ENCODE measurements around the gene CHID1. TPM values are rescaled to one million over a fixed set of nuclear protein-coding genes. Genes with fewer than 3 reads are reported as not detected.

Gene CHID1
- total RNA-seq, 1 donor, result 35.1 TPM

DNA sequence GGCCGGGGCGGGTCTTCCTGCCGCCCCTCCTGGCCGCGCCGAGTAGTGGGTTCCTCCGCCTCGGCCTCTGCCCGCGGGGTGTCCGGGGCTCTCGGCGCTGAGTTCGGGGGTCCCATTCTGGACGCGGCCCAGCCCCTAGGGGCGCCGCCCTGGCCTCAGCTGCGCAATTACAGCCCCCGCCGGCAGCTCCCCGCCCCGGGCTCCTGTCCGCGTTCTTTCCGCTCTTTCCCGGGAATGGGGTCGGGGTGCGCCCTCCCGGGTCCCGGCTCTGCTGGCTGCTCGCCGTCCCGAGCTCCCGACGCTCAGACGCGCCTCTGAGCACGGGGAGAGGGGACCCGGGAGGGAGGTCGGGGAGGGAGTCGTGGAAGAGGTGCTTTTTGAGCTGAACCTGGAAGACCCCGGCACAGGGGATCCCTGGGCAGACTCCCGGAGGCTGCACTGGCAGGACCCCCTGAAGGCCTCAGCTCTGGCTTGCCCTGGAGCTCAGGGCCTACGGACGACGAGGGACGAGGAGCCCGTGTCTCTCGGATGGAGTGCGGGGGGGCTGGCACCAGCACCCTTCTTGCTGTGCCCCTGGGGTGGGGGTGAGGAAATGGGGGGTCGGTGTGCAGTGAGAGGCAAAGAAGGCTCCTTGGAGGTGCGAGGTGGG lies 67.4 kb downstream of the CHID1 start:
- DNase-seq (ENCODE audit: low read depth), result no peak
- TF ChIP-seq, protein P1, sequence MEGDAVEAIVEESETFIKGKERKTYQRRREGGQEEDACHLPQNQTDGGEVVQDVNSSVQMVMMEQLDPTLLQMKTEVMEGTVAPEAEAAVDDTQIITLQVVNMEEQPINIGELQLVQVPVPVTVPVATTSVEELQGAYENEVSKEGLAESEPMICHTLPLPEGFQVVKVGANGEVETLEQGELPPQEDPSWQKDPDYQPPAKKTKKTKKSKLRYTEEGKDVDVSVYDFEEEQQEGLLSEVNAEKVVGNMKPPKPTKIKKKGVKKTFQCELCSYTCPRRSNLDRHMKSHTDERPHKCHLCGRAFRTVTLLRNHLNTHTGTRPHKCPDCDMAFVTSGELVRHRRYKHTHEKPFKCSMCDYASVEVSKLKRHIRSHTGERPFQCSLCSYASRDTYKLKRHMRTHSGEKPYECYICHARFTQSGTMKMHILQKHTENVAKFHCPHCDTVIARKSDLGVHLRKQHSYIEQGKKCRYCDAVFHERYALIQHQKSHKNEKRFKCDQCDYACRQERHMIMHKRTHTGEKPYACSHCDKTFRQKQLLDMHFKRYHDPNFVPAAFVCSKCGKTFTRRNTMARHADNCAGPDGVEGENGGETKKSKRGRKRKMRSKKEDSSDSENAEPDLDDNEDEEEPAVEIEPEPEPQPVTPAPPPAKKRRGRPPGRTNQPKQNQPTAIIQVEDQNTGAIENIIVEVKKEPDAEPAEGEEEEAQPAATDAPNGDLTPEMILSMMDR (IDR thresholded peaks at IDR 0.05; ENCODE audit: insufficient read depth, low read length), result no peak
- H3K4me3 ChIP-seq (ENCODE audit: low read depth, low read length), result peak overlapping the region; percentile 95

DNA sequence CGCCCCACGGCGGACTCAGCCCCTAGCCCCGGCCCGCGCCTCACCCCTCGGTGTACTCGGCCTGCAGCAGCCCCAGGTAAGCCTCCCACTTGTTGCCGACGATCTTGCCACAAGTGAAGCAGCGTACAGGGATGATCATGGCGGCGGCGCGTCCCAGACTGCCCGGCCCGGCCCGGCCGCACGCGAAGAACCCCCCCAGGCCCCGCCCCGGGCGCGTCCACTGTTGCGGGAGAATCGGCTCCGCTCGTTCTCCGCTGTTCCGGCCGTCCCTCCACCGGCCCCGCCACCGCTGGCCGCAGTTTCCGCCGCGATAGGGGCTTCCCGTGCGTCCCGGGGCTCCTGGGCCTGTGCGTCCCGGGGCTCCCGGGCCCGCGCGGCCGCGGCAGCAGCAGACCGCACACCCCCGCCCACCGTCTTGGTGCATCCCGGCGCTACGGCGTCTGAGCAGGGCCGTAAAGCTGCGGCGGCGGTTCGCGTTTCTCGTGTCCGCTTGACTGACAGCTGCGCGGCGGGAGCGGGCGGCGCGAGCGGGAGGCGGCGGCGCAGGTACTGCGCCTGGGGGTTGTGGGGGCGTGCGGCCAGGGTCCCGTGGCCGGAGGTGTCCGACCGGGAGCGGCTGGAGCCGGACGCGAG lies 68.1 kb downstream of the CHID1 start, which contains the start of the genes POLR2L and TSPAN4:
POLR2L (minus strand) TSS at position 160 of the 633 bp plus-strand sequence; CDS start at position 139, 21 bp downstream.
TSPAN4 (plus strand) TSS at position 483 of the 633 bp plus-strand sequence. CDS start 7,453 bp downstream, outside the sequence.
- H3K4me3 ChIP-seq (ENCODE audit: low read depth, low read length), result peak within 1 kb of the TSS; percentile 95
- TF ChIP-seq, protein P1 (IDR thresholded peaks at IDR 0.05; ENCODE audit: insufficient read depth, low read length), result no peak
- peak; percentile 85 for DNase-seq (ENCODE audit: low read depth)

DNA sequence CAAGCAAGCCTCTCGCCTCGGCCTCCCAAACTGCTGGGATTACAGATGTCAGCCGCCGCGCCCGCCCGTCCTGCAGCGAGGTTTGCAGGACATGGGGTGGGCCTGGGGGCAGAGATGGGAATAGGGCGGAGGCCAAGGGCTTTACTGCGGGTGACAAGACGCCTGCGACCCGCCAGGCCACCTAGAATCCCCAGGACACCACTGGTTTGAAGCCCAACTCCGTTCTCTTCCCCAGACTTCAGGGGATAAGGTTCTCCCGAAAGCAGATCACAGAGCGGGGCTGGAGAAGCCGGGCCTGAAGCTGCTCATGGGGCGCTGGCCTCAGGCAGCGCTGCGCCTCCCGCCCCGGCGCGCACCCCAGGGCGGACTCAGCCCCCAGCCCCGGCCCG lies 68.6 kb downstream of the CHID1 start:
- DNase-seq (ENCODE audit: low read depth), result no peak
- TF ChIP-seq, protein P1 (IDR thresholded peaks at IDR 0.05; ENCODE audit: insufficient read depth, low read length), result no peak
- H3K4me3 ChIP-seq (ENCODE audit: low read depth, low read length), result peak overlapping the region; percentile 95

DNA sequence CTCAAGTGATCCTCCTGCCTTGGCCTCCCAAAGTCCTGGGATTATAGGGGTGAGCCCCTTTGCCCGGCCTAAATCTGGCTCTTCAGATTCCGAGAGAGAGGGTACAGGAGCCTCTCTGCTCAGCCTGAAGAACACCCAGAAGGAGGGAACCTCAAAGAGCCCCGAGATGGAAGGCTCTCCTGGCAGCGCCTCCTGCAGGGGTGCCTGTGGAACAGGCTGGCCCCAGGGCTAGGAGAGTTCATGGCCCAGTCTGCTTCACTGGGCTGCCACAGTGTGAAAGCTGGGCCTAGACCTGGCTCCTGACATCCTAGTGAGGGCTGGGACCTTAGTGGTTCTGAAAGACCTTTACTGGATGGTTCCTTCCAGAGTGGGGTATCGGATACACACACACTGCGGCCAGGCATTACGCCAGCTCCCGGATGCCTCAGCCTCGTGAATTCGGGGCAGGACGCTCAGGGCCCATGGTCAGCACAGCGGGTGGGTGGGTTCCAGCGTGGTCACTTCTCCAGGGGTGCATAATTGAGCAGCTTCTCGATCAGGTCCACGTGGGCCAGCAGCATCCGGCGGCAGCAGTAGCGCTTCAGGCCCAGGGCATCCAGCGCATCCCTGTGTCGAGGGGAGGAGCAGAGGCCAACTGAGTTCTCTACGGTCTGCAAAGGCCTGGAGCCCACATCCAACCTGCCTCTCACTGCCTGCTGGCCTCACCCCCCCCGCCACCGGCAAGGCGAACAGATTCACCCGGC lies 70.6 kb downstream of the CHID1 start:
- H3K4me3 ChIP-seq (ENCODE audit: low read depth, low read length), result peak overlapping the region; percentile 95
- TF ChIP-seq, protein P1 (IDR thresholded peaks at IDR 0.05; ENCODE audit: insufficient read depth, low read length), result peak; percentile 33
- DNase-seq (ENCODE audit: low read depth), result no peak

DNA sequence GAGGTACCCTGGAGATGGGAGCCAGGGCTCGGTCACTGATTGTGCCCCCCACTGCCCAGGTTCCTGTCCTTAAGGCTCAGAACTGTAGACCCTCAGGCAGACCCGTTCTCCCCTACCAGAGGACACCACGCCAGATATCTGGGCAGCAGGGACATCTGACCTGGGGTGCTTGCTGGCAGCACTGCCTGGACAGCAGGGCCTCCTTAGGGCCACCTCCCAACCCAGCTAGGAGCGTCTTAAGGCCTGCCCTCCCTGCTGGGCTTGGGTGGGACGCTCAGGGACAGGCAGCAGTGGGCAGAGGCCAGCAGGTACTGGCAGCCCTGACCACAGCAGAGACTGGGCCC lies 71.4 kb downstream of the CHID1 start:
- TF ChIP-seq, protein P1 (IDR thresholded peaks at IDR 0.05; ENCODE audit: insufficient read depth, low read length), result no peak
- no peak for DNase-seq (ENCODE audit: low read depth)
- no peak overlapping the region for H3K4me3 ChIP-seq (ENCODE audit: low read depth, low read length)

GRCh38 chr11:838441-839279 lies 72.0 kb downstream of the CHID1 start:
- TF ChIP-seq, protein P1 (IDR thresholded peaks at IDR 0.05; ENCODE audit: insufficient read depth, low read length), result peak; percentile 31
- DNase-seq (ENCODE audit: low read depth), result peak; percentile 39
- no peak overlapping the region for H3K4me3 ChIP-seq (ENCODE audit: low read depth, low read length)
